HG02885 (cell line): ENCODE results near the gene EPHX1.
"Not testable (repeated sequence)": the region's sequence is repeated elsewhere in the genome, so short reads cannot be mapped to it uniquely, and the experiment has no call there.

Source experiments
- ATAC-seq: cut with Tn5 transposase; IDR thresholded peaks from one replicate; pipeline ENCODE4 v1.9.1; 2021; ENCODE audit warnings: mild to moderate bottlenecking; ENCODE audit not compliant: unreplicated experiment, poor library complexity

Gene EPHX1

DNA sequence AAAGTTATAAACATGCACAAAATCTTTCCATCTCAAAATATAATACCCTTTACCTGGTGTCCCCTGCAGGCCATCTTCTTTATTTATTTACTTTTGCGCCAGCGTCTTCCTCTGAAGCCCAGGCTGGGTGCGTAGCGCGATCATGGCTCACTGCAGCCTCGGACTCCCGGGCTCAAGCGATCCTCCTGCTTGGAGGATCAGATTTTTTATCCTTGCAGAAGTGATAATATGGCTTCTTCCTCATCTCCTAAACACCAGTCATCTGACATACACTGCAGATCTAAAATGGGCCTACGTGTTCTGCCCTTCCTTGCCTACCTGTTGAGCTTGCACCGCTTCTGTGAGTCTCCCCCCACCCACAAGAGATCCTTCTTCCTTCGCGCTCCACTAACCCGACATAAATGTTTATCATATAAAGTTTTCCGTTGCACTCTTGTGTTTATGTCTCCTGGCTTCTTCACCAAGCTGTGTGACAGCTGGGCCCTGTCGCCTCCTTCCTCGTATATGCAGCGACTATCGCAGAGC lies 32.8 kb upstream of the EPHX1 start:
- ATAC-seq: no peak

DNA sequence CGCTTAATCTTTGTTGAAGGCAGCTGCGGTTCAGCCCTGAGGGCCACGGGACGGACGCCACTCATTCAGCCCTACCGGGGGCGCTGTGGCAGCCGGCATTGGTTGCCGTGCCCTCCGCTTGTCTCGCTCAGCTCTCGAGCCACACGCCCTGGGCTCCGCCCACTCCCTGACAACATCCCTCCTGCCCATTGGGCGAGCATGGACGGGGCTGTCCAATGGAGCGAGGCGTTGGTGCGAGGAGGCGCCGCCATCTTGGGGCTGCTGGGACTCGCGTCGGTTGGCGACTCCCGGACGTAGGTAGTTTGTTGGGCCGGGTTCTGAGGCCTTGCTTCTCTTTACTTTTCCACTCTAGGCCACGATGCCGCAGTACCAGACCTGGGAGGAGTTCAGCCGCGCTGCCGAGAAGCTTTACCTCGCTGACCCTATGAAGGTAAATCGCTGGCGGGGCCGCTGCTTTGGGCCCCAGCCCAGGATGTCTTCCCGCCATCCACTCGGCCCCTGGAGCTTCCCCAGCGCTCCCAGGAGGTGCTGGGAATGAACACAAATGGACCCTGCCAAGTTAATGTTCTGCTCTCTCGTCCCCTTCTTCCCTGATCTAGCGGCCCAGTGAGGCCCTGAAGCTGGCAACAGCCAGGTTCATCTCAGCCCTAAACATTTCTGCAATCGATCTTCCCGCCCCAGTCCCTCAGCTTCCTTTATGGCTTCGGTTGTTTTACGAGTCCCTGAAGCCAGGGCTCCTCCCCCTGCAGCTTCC lies 32.2 kb upstream of the EPHX1 start, which contains the start of gene SRP9:
Gene SRP9, plus strand, starts transcription at position 244 of the 754 bp plus-strand sequence. Its CDS starts 115 bp downstream, at position 359.
- ATAC-seq: peak; percentile 99

DNA sequence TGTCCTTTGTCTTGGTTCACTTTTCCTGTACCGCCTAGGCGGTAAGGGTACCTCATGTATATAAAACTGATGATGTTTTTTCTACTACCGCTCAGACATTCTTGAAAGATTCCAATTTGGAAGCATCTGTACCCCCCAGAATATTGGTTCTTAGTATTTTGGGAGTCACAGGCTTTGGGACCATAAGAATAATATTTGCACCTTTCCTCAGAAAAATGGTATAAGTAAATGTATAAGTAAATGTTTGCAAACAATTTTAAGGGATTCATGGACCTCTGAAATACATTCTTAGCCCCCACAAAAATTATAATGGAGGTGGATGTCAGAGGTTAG lies 31.6 kb upstream of the EPHX1 start:
- no peak for ATAC-seq

DNA sequence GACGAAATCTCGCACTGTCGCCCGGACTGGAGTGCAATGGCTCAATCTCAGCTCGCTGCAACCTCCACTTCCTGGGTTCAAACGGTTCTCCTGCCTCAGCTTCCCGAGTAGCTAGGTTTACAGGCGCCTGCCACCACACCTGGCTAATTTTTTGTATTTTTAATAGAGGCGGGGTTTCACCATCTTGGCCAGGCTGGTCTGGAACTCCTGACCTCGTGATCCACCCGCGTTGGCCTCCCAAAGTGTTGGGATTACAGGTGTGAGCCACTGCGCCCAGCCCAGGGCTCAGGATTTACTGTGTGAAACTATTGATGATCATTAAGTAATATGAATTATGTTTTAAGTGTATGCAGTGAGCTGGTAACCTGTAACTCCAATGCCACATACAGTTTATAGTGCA lies 30.8 kb upstream of the EPHX1 start:
- not testable (repeated sequence) for ATAC-seq

DNA sequence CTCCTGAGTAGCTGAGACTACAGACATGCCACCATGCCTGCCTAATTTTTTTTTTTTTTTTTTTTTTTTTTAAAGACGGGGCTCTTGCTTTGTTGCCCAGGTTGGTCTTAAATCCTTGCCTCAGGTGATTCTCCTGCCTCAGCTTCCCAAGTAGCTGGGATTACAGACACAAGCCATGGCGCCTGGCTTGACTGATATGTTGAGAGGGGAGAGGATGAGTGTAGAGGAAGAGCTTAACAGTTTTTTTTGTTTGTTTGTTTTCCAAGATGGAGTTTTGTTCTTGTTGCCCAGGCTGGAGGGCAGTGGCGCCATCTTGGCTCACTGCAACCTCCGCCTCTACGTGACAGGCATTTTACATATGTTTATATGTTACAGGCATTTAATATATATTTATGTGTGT lies 29.8 kb upstream of the EPHX1 start:
- no peak for ATAC-seq

DNA sequence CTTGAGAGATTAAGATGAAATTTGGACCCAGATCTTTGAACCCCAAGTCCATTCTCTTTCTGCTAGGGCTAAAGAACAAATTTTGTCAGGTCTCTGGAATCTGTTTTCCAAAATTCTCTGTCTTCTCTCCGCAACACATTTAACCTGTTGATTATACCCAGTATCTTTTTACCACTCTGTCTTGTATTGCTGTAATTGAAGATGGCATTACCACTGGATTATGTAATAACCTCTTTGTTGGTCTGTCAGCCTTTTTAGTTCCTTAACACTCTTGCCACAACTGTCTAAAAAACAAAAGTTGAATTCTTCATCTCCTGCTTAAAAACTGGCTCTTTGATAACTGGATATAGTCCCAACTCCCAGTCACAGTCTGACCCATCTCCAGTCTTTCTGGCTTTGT lies 29.3 kb upstream of the EPHX1 start:
- no peak for ATAC-seq

DNA sequence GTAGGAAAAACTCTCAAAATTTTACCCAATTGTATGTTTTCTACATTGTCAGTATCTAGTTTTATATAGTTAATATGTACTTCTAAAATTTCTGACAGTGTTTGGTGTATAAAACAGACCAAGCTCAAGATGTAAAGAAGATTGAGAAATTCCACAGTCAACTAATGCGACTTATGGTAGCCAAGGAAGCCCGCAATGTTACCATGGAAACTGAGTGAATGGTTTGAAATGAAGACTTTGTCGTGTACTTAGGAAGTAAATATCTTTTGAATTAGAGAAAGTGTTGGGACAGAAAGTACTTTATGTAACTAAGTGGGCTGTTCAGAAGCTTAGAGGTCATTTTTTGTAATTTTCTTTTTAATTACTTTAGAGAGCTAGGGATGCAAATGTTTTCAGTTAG lies 20.8 kb upstream of the EPHX1 start:
- ATAC-seq: not testable (repeated sequence)

DNA sequence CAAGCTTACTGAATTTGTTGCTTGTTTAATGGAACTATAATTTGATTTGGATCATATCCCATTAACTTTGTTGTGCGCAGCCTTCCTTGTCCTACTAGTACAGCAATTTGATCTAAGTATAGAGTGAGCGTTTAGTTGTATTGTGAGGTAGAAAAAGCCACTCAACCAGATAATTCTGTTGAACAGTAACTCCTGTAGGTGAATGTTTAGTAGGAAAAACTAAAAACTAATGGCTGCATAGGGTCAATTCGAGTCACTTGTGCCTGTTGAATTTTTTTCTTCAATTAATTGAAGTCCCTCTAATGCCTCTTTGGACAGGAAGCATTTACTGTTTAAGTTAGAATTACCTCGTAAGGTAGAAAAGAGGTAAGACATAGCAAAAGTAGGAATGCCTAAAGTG lies 15.0 kb upstream of the EPHX1 start:
- no peak for ATAC-seq

DNA sequence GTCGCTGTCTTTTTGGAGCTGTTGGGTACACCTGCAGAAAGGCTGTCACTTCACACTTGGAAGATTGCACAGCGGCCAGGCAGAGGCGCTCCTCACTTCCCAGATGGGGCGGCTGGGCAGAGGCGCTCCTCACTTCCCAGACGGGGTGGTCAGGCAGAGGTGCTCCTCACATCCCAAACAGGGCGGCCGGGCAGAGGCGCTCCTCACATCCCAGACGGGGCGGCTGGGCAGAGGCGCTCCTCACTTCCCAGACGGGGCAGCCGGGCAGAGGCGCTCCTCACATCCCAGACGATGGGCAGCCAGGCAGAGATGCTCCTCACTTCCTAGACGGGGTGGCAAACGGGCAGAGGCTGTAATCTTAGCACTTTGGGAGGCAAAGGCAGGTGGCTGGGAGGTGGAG lies 13.8 kb upstream of the EPHX1 start:
- ATAC-seq: not testable (repeated sequence)

DNA sequence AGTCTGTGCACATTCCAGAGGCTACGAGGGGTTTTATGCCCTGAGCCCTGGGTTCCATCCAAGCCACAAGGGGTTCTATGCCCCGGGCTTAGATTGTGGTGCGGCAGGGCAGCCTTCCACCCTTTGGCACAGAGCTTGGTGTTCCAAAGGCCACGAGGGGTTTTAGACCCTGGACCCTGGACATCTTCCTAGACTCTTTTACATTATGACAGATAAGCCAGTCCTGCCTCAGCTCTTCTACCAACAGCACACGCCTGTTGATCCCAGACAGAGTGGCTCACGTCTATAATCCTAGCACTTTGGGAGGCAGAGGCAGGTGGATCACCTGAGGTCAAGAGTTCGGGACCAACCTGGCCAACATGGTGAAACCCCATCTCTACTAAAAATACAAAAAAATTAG lies 8.8 kb upstream of the EPHX1 start:
- not testable (repeated sequence) for ATAC-seq

DNA sequence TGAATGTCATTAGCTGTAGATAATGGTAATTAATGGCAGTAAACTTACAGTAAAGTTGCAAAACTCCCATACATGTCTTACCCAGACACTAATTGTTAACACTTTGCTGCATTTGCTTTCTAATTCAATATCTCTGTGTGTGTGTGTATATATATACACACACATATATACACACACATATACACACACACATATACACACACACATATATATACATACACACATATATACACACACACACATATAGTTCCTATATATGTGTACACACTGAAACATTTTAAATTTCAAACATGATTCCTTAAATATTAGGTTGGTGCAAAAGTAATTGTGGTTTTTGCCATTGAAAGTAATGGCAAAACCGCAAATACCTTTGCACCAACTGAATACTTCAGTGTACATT lies 3.7 kb upstream of the EPHX1 start:
- ATAC-seq: no peak

DNA sequence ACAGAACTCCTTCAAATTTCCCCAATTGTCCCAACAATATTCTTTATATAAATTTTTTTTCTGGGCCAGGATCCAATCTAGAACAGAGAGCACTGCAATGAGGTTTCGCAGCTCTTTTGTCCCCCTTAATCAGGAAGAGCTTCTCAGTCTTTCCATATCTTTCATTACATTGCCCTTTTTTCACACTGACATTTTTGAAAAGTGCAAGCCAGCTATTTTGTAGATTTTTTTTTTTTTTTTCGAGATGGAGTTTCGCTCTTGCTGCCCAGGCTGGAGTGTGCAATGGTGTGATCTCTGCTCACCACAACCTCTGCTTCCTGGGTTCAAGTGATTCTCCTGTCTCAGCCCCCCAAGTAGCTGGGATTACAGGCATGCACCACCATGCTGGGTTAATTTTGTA lies 3.2 kb upstream of the EPHX1 start:
- ATAC-seq: not testable (repeated sequence)

DNA sequence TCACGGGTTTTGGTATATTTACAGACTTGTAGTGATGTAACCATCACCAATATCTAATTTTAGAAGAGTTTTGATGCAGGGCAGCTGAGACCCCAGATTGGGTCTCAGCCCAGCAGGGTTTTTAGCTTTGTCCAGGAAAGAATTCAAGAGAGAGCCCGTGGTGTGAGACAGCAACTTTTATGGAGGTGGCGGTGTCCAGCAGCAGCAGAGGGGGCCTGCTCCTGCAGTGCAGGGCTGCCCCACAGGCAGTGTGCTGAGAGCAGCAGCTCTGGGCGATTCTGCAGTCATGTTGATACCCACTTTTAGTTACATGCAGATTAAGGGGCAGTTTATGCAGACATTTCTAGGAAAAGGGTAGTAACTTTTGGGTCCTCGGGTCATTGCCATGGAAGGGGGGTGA lies 1.8 kb upstream of the EPHX1 start:
- ATAC-seq: no peak

DNA sequence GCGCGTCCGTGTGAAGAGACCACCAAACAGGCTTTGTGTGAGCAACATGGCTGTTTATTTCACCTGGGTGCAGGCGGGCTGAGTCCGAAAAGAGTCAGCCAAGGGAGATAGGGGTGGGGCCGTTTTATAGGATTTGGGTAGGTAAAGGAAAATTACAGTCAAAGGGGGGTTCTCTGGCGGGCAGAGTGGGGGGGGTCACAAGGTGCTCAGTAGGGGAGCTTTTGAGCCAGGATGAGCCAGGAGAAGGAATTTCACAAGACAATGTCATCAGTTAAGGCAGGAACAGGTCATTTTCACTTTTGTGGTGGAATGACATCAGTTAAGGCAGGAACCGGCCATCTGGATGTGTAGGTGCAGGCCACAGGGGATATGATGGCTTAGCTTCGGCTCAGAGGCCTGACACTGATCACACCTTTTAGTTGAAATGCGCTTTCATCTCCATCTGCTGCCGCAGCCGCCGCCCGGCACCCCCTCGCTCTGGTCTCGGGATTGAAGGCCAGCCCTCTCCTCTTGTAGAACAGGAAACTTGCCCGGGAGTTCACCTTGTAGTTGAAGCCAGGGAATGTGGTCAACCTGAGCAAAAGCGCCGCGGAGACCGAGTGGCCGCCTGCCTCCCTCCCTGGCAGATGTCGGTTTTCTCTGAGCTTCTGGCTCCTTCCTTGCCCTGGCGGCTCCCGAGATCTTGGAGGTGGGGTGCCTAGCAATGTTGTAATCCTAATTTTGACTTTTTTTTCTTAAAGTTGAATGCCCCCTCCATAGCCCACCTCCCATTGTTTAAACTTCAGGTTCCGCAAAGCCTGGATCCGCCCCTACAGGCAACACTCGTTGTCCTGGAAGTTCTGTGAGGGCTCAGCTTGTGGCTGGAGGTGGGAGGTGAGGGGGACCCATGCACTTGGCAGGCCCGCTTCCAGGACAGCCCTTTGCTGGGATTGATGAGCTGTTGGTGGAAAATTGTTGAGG lies 935 bp downstream of the EPHX1 start:
- ATAC-seq: not testable (repeated sequence)

DNA sequence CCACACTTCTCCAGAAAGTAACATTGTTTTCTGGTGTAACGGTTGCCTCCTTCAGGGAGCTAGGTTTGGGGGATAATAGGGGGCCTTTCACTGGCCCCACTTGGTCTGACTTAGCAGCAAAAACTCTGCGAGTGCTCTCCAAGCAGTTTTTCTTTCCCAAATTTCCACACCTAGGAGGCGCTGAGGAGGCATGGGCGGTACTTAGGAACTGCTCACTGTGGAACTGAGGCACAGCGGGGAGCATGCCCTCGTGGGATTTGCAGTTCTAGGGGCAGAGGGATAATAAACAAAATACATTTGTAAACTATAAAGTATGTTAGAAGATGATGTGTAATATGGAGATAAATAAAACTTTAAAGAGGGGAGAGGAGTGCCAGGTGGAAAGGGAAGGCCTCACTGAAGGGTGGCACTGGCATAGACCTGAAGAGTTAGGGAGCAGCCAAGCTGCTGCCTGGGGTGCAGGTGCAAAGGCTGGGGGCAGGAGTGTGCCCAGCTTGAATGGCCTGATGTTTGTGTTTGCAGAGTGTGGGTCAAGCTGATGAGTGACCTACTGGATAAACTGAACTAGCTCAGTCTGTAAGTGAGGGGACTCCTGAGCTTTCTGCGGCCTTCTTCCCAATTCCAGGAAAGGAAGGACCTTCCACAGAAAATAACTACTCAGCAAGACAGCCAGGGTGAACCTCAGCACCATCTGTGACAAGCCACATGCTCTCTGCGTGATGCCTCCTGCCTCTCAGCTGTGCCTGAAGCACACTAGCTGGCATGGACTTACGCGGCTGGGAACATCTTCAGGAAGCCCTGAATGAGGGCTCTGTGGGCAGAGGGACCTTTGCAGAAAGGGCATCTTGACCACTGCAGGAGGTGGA lies 1.9 kb downstream of the EPHX1 start:
- ATAC-seq: no peak

DNA sequence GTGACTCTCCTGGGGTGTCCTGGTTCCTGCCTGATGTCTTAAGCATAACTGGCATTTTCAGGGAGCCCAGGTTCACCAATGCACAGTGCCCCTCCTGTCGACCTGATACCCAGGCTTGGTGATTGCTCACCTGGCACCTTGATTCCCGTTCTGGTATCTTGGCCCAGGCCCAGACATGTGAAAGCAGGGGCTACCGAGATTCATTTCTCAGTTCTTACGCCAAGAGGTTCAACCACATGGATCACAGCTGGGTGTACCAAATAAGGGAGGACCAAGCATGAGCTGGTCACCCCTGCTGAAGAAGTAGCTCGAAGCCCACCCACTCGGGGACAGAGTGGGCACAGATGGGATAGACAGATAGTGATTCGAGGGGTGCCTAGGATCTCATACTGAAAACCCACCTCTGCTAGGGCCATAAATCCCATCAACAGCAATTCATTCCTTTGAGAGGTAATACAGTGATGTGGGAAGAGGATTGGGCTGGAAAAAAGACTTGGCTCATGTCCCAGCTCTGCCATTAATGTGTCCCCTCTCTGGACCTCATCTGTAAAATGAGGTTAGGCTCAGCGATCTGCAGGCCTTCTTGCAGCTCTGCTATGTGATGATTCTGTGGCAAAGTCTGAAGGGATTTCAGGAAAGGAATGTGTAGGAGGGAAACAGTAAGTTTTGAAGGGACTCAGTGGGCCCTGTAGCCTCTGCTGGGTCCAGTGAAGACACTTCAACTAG lies 2.7 kb downstream of the EPHX1 start:
- ATAC-seq: no peak

DNA sequence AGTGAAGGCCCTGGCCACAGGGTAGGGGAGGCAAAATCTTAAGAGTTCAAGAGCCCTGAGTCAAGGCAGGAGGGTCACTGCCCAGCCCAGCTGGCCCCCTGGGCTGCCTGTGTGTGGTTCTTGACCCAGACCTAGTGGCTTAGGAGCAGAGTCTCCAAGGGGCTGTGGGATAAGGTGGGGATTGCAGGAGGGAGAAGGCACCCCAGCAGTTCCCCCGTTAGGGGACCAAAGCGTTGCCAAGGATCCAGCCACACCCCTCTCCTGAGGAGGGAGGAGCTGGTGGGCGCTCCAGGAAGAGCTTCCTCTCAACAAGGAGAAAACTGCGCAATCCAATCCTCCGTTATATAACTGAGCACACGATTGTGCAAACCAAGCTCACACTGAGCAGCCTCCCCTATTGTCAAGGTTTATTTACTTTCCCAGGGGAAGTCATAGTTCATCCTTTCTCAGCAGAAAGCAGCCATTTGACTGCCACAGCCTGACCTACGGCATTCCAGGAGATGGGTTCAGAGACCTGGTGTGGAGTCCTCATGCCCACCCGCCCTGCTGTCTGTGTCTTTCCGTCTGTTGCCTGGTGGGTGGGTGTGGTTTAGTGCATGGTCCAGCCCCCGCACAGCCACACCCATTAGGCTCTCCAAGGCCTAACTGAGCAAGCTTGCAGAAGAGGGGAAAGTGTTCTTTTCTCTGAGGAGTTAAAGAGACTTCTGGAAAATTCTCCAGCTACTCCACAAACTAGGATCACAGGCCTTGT lies 3.5 kb downstream of the EPHX1 start:
- no peak for ATAC-seq

DNA sequence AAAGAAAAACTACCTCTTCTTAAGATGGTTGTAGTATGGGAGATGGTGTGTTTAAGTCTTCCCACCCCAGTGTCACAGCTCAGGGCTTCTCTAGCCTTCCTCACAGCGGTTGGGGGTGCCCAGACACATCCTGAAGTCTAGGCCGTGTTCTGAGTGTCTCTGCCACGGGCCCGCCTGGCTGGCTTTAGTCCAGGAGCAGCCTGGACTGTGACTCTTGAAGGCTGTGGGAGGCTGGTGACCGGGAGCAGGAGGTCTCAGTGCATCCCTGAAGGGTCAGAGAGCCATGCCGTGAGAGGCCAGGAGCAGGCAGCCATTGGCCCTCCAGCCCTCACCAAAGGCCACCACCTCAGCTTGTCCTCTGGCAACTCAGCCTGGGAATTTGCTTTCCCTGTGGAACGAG lies 4.5 kb downstream of the EPHX1 start:
- ATAC-seq: no peak

DNA sequence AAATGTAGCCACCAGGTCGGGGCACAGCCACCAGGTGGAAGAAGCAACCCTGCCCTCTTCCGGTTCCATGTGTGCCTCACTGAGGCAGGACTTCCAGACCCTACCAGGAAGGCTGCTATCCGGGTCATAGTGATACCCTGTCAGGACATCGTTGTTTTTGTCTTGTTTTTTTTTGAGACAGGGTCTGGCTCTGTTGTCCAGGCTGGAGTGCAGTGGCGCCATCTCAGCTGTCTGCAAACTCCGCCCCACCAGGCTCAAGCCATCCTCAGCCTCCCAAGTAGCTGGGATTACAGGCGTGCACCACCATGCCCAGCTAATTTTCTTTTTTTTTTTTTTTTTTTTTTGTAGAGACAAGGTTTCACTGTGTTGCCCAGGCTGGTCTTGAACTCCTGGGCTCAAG lies 5.2 kb downstream of the EPHX1 start:
- ATAC-seq: not testable (repeated sequence)
